Esophagus squamous epithelium (tissue), 5 donors: ENCODE results near the gene IGF1R. TPM values are rescaled to one million over a fixed set of nuclear protein-coding genes. Genes with fewer than 3 reads are reported as not detected.

Experiments
- DNase-seq: peaks from one replicate; lab custom pipeline; 2025; lab: John Stamatoyannopoulos, UW
- H3K27ac ChIP-seq, 4 donors: fragments of 200-600 bp; sonication (generic); one replicate each; pipeline ENCODE4 v1.5.1; 2016 to 2019; ENCODE audit warnings: mild to moderate bottlenecking in 1 of 4
- H3K27me3 ChIP-seq, 4 donors: fragments of 200-600 bp; sonication (generic); 1 replicate in 3 of 4; 2 replicates in 1 of 4; pipeline versions ENCODE4 v1.5.1 to v1.6.0; 2017 to 2021; ENCODE audit warnings: antibody characterized with exemption in 1 of 4
- H3K36me3 ChIP-seq, 3 donors: fragments of 200-600 bp; sonication (generic); one replicate each; pipeline ENCODE4 v1.5.1; 2016 to 2019
- H3K4me1 ChIP-seq, 3 donors: fragments of 200-600 bp; sonication (generic); one replicate each; pipeline ENCODE4 v1.5.1; 2017 to 2019
- H3K4me3 ChIP-seq, 4 donors: fragments of 200-600 bp; sonication (generic); 1 replicate in 3 of 4; 2 replicates in 1 of 4; pipeline ENCODE4 v1.5.1; 2016 to 2019; ENCODE audit warnings: mild to moderate bottlenecking in 2 of 4, moderate library complexity in 1 of 4
- H3K9me3 ChIP-seq, 3 donors: fragments of 200-600 bp; sonication (generic); one replicate each; pipeline ENCODE4 v1.5.1; 2016 to 2019
- CTCF ChIP-seq, 6 experiments: fragments of 450-650 bp in 4 of 6; fragments of 200-600 bp in 2 of 6; sonication (generic) in 2 of 6; IDR thresholded peaks; one replicate each; pipeline ENCODE4 v1.5.1; 2016 to 2019; ENCODE audit warnings: antibody characterized with exemption in 6 of 6, mild to moderate bottlenecking in 4 of 6, moderate library complexity in 4 of 6
- POLR2A ChIP-seq, 4 donors: fragments of 450-650 bp; IDR thresholded peaks; one replicate each; pipeline ENCODE4 v1.6.1; 2017; ENCODE audit warnings: antibody characterized with exemption in 4 of 4, mild to moderate bottlenecking in 4 of 4, moderate library complexity in 3 of 4
- WGBS, 2 donors: methylation state at CpG; one replicate each; pipeline ENCODE4 v1.1.5; 2018; 5-methylcytosine and 5-hydroxymethylcytosine counted together
- intact Hi-C: fragments of 100-400 bp; cut with DNase I; formaldehyde crosslinking; loops from one replicate; pipeline ENCODE4 v1.15.0; 2022
- total RNA-seq, 4 donors: library from RNA; depleted of rRNA; stranded (reverse); fragments of >200 nt; gene quantifications; one replicate each; pipeline ENCODE4 v1.1.0, GENCODE V29; 2016
- donor health status: DM: yes; HTN: yes; CAD: no.

Gene IGF1R
- total RNA-seq, 4 donors from 2014 or later: 20.5 to 54.8 (median 40.4) TPM

GRCh38 chr15:98773616-98774015 is 125.3 kb downstream of the IGF1R start:
- WGBS, 2 donors: 88% methylated on average over 3 to 5 of the region's 6 CpGs
- TF ChIP-seq CTCF (IDR thresholded peaks at IDR 0.05) (no peak), POLR2A (IDR thresholded peaks at IDR 0.05) (no peak)
- no peak overlapping the region for H3K4me3 ChIP-seq
- intact Hi-C loops: loop anchor here (10.0 kb wide), 2 partner anchors 109 to 131 kb away; no protein-coding TSS in a partner anchor
- DNase-seq: no peak
- no peaks in the 10 kb centered on the region for H3K27me3 ChIP-seq
- no peaks in the 10 kb centered on the region for H3K9me3 ChIP-seq
- no peak overlapping the region for H3K27ac ChIP-seq
- peaks cover 7 to 70% (median 25%) of the 10 kb centered on the region in 3 donors for H3K4me1 ChIP-seq
- H3K36me3 ChIP-seq: no peaks in the 10 kb centered on the region

- no peaks in the 10 kb centered on the region for H3K27me3 ChIP-seq
- 38 to 56% methylated on average over 8 to 10 of the region's 10 CpGs for WGBS, 2 donors
- H3K9me3 ChIP-seq: no peaks in the 10 kb centered on the region
- TF ChIP-seq CTCF (IDR thresholded peaks at IDR 0.05) (no peak), POLR2A (IDR thresholded peaks at IDR 0.05) (no peak)
- H3K27ac ChIP-seq: peak overlapping the region; percentile 43 to 67 (median 58)
- intact Hi-C loops: loop anchor here (10.0 kb wide), 2 partner anchors 110 to 130 kb away; no protein-coding TSS in a partner anchor
- no peak overlapping the region for H3K4me3 ChIP-seq
- DNase-seq: no peak
- H3K4me1 ChIP-seq: peaks cover 7 to 75% (median 32%) of the 10 kb centered on the region in 3 donors
- no peaks in the 10 kb centered on the region for H3K36me3 ChIP-seq
Measured at GRCh38 chr15:98774756-98775497, 126.6 kb downstream of the IGF1R start.

GRCh38 chr15:98775498-98776230 is 127.3 kb downstream of the IGF1R start:
- Histone ChIP-seq H3K4me1 (peaks cover 7 to 78% (median 32%) of the 10 kb centered on the region in 3 donors), H3K9me3 (no peaks in the 10 kb centered on the region), H3K27me3 (no peaks in the 10 kb centered on the region), H3K27ac (peak overlapping the region; percentile 43 to 67 (median 58)), H3K36me3 (no peaks in the 10 kb centered on the region), H3K4me3 (no peak overlapping the region)
- TF ChIP-seq CTCF (IDR thresholded peaks at IDR 0.05): no peak
- no peak for TF ChIP-seq POLR2A (IDR thresholded peaks at IDR 0.05)
- intact Hi-C loops: loop anchor here (10.0 kb wide), 2 partner anchors 111 to 129 kb away; no protein-coding TSS in a partner anchor
- 42 to 53% methylated on average over 3 to 4 of the region's 7 CpGs for WGBS, 2 donors
- DNase-seq: no peak

GRCh38 chr15:98776607-98777281 is 128.4 kb downstream of the IGF1R start:
- no peak for TF ChIP-seq CTCF (IDR thresholded peaks at IDR 0.05)
- no peak for TF ChIP-seq POLR2A (IDR thresholded peaks at IDR 0.05)
- intact Hi-C loops: loop anchor here (10.0 kb wide), 2 partner anchors 112 to 128 kb away; no protein-coding TSS in a partner anchor
- DNase-seq: no peak
- Histone ChIP-seq H3K4me3 (no peak overlapping the region), H3K27ac (peak overlapping the region in 3 of 4 donors; percentile 28 to 67 (median 32)), H3K4me1 (peaks cover 7 to 74% (median 32%) of the 10 kb centered on the region in 3 donors), H3K36me3 (no peaks in the 10 kb centered on the region), H3K27me3 (no peaks in the 10 kb centered on the region), H3K9me3 (no peaks in the 10 kb centered on the region)
- 42 to 57% methylated on average over 7 to 13 of the region's 16 CpGs for WGBS, 2 donors
